Fibroblast of skin of scalp (primary cell): ENCODE measurements around the gene SPATA7. TPM values are rescaled to one million over a fixed set of nuclear protein-coding genes. Genes with fewer than 3 reads are reported as not detected.
"Not testable (repeated sequence)": the region's sequence is repeated elsewhere in the genome, so short reads cannot be mapped to it uniquely, and the experiment has no call there.

Experiments
- DNase-seq: peaks from one replicate; pipeline ENCODE4 v3.0.0-alpha.2; 2013
- polyA plus RNA-seq, 2 experiments: library from polyadenylated mRNA; unstranded; fragments of 120-200 nt; gene quantifications; one replicate each; pipeline ENCODE4 v1.2.1, GENCODE V29; 2013; ENCODE audit not compliant: insufficient read length in 2 of 2

SPATA7 gene, protein sequence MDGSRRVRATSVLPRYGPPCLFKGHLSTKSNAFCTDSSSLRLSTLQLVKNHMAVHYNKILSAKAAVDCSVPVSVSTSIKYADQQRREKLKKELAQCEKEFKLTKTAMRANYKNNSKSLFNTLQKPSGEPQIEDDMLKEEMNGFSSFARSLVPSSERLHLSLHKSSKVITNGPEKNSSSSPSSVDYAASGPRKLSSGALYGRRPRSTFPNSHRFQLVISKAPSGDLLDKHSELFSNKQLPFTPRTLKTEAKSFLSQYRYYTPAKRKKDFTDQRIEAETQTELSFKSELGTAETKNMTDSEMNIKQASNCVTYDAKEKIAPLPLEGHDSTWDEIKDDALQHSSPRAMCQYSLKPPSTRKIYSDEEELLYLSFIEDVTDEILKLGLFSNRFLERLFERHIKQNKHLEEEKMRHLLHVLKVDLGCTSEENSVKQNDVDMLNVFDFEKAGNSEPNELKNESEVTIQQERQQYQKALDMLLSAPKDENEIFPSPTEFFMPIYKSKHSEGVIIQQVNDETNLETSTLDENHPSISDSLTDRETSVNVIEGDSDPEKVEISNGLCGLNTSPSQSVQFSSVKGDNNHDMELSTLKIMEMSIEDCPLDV
- 6.0 TPM for polyA plus RNA-seq (2013, experiment 1 of 2; ENCODE audit: insufficient read length)
- polyA plus RNA-seq (2013, experiment 2 of 2; ENCODE audit: insufficient read length): 7.8 TPM

DNA sequence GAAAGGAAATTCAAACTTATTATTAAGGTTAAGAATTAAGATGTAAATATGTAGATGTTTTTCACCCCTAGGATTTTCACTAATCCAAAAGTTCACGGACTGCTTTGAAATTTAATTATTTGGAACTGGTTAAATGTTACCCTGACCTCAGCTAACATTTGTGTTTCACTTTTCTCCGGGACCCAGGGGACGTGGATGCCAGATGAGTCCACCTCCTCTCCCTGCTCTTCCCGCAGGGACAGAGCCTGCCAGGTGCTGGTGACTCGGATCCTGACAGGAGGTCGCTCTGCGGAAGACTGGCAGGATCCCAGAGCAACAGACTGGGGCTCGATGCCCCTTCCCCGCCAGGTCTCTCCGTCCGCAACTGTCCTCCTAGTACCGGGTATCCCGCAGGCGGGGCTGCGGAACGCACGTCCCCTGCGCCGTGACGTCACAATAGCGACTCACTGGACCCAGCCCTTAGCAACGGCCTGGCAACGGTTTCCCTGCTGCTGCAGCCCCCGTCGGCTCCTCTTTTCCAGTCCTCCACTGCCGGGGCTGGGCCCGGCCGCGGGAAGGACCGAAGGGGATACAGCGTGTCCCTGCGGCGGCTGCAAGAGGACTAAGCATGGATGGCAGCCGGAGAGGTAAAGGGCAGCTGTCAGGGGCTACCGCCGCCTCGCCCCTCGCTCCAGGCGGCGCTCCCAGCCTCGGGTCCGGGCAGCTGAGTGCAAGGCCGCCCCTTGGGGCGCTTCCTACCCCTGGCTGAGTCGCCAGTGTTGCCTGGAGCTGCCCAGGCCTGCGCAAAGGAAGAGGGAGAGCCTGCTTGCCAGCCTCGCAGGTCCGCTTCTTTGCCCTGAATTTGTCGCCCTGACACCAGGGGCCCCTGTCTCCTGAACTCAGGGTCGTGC lies at the start of gene SPATA7:
SPATA7 (plus strand) TSS at position 446 of the 890 bp plus-strand sequence; CDS start at position 608, 162 bp downstream.
- DNase-seq: peak; percentile 89

DNA sequence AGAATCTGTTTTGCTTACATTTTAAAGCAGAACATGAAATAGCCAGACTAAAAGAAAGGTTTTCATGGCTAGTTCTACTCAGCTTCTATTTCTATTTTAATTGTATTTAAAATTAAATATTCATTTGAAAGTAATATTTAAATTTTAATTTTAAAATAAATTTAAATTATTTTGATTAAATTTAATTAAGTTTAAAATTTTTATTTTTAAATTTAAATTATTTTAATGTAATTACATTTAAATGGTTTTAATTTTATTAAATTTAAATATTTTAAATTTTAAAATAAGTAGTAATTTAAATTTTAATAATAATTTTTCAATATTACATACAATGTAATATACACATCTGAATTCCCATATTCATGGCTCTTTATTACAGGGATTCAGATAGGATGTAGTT lies 45.1 kb upstream of the SPATA7 start:
- DNase-seq: no peak

DNA sequence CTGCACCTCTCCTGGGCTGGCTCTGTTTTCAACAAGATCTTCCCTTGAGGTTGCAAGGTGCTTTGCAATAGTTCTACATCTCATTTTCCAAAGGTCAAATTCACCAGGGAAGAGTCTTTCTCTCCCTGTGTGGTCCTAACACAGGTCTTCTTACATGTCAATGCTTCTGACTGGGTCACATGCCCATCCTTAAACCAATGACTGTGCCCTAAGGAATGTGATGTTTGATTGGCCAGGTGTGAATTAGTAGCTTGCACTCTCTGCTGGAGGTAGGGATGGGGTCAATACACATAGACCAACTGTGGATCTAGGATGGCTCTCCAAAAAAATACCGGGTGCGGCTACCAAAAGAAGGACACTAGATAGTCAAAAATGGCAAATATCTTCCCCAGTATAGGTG lies 42.5 kb upstream of the SPATA7 start:
- DNase-seq: no peak

DNA sequence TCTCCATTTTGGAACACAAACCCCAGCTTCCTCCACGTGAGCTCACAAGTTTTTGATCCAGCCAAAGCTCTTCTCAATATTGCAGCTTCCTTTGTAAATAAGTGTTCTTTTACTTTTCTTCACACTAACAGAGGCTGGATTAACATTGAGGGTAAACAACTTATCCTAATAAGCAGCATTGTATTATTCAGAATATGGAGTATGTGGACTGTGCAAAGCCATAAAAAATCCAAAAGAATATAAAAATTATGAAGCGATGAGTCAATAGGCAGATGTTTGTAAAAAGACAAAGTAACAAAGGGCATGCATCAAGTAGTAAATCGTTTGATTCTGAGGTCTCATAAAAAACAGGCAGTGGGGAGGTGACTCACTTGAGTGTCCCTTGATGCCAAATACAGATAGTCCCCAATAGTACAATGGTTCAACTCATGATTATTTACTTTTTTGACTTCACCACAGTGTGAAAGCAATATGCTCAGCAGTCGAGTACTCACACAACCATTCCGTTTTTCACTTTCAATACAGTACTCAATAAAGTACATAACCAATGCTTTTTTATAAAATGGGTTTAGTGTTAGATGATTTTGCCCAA lies 39.3 kb upstream of the SPATA7 start:
- DNase-seq: no peak

DNA sequence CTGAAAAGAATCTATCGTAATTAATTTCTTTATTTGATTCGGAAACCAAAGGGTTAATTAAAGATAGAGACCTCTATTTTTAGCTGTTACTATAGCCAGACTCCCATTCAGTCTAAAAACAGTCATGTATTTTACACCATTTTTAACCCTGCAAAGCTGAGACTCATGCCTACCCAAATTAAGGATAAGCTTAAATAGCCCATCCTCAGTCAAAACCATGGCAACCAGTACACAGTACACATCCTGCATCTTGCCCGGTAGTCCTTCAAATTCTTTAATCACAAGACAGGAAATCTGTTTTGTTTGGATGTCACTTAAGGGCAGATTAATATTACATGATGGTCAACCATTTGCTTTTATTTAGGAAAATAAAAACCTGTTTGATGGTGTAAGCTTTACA lies 36.9 kb upstream of the SPATA7 start:
- no peak for DNase-seq

DNA sequence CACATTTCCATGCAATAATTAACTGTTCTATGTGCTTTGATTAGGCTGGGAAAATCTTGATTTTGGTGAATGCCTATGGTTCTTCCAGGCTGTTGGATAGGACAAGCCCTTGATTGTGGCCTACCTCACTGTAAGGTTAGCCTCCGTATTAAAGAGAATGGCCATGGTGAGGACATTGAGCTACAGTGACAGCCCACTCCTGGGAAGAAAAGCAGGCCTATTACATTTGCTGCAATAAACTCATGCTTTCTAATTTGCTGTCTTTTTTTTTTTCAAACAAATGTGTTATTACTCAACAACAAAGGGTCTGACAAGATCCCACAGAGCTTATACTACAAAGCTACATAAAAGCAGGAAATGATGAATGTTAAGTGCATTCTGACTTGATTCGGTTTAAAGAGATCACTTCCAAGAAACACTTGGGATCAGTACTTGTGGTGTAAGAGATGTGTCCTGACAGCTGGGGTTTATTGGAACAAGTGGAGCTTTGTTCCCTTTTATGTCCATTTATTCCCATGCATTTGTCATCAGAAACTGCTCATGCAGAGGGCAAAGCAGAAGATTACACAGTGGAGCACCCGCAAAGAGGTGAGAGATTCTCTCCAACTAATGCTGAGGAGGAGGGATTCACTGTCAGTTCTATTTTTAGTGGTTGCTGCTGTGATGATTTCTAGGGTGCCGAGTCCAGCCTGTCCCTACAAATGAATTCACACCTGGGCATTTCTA lies 33.3 kb upstream of the SPATA7 start:
- DNase-seq: no peak

DNA sequence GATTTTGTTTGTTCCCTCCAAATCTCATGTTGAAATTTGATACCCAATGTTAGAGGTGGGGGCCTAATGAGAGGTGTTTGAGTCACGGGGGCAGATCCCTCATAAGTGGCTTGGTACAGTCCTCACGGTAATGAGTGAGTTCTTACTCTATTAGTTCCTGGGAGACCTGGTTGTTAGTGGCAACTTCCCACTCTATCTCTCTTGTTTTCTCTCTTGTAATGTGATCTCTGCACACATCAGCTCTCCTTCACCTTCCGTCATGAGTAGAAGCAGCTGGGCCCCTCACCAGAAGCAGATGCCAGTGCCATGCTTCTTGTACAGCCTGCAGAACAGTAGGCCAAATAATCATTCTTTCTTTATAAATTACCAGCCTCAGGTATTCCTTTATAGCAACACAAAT lies 32.8 kb upstream of the SPATA7 start:
- DNase-seq: no peak

DNA sequence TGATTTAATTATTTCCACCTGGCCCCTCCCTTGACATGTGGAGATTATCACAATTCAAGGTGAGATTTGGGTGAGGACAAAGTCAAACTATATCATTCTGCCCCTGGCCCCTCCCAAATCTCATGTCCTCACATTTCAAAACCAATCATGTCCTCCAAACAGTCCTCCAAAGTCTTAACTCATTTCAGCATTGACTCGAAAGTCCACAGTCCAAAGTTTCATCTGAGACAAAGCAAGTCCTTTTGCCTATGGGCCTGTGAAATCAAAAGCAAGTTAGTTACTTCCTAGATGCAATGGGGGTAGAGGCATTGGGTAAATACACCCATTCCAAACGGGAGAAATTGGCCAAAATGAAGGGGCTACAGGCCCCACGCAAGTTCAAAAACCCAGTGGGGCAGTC lies 31.1 kb upstream of the SPATA7 start:
- DNase-seq: no peak

DNA sequence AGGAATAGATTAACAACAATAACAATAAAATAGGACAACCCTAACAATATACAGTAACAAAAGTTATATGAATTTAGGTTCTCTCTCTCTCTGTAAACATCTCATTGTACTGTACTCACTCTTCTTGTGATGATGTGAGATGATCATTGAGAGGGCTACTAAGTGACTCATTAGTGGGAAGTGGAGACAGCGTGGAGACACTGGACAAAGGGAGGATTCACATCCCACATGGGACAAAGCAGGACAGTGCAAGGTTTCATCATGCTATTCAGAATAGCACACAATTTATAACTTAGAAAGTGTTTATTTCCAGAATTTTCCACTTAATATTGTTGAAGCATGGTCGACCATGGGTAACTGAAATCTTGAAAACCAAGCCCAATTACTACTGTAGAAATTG lies 26.0 kb upstream of the SPATA7 start:
- DNase-seq: no peak

DNA sequence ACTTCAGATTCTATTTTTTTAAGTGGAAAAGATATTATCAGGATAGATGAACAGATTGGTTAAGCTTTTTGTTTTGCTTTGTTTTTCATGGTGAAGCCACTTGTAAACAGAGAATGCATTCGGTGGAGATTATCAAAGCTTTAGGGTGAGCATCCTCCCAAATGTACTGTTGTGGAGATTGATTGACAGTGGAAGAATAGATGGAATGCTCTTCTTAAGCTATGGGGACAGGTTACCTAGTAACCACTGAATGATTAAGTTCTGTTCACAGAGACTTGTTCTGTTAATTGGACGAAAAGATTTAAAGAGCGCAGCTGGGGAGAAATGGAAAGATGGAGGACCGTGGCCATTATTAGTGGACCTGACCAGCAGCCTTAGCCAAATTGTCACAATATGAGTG lies 21.8 kb upstream of the SPATA7 start:
- no peak for DNase-seq

DNA sequence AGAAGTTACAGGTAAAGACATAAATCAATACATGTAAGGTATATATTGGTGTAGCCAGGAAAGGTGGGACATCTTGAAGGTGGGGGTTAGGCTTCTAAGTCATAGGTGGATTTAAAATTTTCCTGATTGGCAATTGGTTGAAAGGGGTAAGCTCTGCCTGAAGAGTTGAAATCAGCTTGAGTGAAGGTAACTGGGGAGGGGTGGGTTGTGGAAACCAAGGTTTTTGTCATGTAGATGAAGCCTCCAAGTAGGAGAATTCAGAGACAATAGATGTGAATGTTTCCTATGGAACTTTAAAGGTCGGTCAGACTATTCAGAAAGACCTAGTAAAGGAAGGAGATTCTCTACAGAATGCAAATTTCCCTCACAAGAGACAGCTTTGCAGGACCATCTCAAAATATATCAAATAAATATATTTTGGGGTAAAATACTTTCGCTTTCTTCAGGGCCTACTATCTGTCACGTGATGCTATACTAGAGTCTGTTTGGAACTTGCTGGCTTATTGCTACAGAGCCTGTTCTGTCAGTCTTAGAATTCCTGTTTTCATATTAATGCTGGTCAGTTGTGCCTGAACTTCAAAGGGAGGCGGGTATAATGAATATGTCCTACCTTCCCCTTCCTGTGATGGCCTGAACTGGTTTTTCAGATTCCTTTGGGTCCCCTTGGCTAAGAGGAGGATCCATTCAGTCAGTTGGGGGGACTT lies 20.6 kb upstream of the SPATA7 start:
- DNase-seq: no peak

DNA sequence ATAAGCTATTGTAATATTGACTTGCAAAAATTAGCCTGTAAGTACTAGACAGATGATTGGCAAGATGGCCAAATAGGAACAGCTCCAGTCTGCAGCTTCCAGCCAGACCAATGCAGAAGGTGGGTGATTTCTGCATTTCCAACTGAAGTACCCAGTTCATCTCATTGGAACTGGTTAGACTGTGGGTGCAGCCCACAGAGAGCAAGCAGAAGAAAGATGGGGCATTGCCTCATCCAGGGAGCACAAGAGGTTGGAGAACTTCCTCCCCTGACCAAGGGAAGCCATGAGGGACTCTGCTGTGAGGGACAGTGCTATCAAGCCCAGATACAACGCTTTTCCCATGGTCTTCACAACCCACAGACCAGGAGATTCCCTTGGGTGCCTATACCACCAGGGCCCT lies 16.0 kb upstream of the SPATA7 start:
- DNase-seq: no peak

DNA sequence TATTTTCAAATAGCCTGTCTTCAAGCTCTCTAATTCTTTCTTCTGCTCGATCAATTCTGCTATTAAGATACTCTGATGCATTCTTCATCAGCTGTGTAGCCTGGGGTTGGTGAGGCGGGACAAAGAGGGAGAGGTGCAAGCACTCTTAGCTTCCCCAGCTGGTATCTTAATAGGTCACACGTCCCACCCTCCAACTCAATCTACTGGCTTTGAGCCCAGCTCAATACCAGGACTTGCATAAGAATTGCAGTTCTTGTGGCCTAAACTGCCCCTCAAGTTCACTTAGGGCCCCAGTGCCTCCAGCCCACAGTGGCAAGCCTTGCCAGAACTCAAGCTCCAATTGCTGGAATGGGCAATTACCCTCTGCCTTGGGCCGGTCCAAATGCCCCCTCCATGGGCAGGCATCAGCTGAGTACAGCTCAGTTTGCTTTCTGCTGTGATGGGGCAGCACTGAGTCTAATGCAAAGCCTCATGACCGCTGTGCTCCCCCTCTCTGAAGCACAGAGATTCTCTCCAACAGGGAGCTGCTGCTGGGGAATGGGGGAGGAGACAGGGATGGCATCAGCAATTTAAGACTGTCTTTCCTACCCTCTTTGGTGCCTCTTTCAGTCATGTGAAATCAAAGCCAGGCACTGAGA lies 5.6 kb upstream of the SPATA7 start:
- DNase-seq: no peak

DNA sequence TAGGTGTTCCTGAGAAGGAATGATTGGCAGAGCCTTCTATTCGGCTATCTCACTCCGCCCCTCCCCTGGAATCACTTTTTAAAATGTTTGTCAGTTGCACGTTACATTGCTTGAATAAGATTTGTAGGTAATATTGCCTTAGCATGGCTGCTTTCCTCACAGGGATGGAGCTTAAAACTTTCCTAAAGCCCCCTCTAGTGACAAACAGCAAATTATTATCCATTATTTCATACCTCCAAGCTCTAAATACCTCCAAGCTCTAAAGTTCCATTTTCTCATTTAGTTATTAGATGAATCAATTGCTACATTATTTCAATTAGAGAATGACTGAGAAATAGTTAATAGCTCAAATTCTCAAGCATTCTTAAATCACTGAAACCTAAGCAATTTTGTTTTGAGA lies 5.1 kb upstream of the SPATA7 start:
- DNase-seq: peak; percentile 15

DNA sequence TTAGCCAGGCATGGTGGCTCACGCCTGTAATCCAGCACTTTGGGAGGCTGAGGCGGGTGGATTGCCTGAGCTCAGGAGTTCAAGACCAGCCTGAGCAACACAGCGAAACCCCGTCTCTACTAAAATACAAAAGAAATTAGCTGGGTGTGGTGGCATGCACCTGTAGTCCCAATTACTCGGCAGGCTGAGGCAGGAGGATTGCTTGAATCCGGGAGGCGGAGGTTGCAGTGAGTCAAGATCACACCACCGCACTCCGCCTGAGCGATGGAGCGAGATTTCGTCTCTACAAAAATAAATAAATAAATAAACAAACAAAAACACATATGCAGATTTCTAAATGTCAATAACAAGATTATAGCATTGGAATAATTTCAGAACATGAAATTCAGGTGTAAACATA lies 3.8 kb upstream of the SPATA7 start:
- not testable (repeated sequence) for DNase-seq

DNA sequence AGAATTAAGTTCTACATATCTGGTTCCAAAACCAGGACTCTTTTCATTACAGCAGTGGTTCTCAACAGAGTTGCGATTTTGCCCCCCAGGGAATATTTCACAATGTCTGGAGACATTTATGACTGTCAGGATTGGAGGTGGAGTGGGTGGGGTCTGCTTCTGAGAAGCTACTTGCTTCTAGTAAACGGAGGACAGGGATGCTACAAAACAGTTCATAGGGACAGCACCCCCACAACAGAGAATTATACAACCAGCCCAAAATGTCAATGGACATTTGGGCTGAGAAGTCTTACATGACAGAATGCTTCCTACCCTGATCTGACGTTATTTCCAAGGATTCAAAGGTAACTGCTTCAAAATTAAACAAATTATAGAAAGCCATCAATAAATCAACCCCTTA lies 739 bp upstream of the SPATA7 start:
- peak; percentile 9 for DNase-seq

DNA sequence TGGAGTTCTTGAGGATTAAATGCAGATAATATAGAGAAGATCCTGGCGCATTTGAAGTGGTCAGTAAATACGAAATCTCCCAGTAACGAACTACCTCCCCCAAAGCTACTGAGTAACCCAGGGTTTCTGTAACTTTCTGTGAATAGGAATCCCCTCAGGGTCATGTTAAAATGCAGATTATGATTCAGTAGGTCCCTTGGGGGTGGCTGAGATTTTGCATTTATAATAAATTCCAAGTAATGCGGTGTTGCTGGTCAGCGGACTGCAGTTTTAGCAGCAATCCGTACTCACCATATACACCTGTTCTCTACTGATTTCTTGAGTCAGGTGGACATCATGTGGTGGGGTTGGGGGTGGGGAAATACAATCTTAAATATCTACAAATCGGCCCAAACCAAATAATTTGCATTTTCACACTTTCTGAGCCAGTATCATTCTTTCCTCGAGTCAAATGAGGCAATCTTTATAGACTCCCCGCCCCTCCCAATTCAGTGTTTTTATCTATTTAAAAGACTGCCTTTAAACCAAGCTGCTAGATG lies 868 bp downstream of the SPATA7 start:
- peak; percentile 4 for DNase-seq

DNA sequence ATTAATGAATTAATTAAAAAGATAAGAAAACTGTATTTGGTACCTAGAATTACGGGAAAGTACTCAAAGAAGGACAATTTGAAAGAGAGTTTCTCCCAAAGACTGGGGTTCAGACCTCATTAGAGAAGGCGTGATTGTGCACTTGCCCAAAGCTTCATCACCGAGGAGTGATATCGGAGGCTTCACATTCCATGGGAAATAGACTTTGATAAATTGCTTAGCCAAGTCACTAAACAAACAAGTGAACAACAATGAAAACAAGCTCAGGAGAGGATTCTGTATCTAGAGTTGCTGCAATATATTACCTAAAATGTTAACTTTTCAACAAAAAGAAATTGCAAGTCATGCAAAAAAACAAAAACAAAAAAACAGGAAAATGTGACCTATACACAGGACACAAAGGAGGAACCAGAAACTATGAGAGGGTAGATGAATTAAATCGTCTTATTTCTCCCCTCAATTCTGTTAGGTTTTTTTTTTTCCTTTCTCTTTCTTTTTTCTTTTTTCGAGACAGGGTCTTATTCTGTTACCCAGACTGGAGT lies 3.4 kb downstream of the SPATA7 start:
- no peak for DNase-seq

DNA sequence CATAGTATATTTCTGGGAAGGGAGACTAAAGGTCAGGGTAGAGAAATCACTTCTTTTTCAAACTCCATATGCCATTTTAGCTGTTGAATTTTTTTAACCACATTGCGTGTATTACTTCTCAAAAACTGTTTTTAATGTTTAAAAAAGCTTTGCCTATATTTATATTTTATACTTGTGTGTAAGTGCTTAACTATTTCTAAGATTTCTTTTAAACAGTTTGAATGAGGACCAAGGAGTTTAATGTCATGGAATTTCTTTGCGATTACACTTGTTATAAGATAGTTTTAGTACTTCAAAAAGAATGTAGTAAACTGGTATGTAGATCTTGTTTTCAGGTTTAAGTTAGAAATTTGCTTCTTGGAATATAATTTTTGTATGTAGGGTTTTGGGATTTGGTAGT lies 7.2 kb downstream of the SPATA7 start:
- no peak for DNase-seq

DNA sequence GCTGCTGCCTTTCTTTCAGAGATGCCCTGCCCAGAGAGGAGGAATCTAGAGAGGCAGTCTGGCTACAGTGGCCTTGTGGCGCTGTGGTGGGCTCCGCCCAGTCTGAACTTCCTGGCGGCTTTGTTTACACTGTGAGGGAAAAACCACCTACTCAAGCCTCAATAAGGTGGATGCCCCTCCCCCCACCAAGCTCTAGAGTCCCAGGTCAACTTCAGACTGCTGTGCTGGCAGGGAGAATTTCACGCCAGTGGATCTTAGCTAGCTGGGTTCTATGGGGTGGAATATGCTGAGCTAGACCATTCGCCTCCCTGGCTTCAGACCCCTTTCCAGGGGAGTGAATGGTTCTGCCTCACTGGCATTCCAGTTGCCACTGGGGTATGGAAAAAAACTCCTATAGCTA lies 25.6 kb downstream of the SPATA7 start:
- DNase-seq: no peak
